HEK293 (cell line): ENCODE data around the gene TMEM151A.

Source experiments
- CTCF ChIA-PET: fragments of 350-600 bp; formaldehyde crosslinking; extraction: SDS; loops from one replicate; lab custom pipeline; 2021; ENCODE audit warnings: antibody characterized with exemption; lab: Yijun Ruan, JAX
- POLR2A ChIA-PET: fragments of 300-600 bp; formaldehyde crosslinking; extraction: SDS; loops from one replicate; lab custom pipeline; 2020; ENCODE audit warnings: antibody characterized with exemption, inconsistent platforms; lab: Yijun Ruan, JAX
- H3K27ac ChIP-seq: fragments of 200-500 bp; sonication (Bioruptor generic); 2 replicates; pipeline ENCODE4 v1.5.1; 2014; ENCODE audit warnings: low read depth, low read length, control low read depth, inconsistent platforms; ENCODE audit errors: extremely low read depth
- H3K36me3 ChIP-seq, 2 experiments: fragments of 200-500 bp in 1 of 2; sonication (Bioruptor generic) in 1 of 2; 1 replicate in 1 of 2; 2 replicates in 1 of 2; pipeline ENCODE4 v1.5.1; 2014 to 2017; ENCODE audit warnings: inconsistent platforms in 2 of 2, low read length in 2 of 2; ENCODE audit not compliant: control insufficient read depth in 2 of 2, insufficient read depth in 1 of 2
- H3K4me1 ChIP-seq: fragments of 200-500 bp; sonication (Bioruptor generic); 2 replicates; pipeline ENCODE4 v1.5.1; 2014; ENCODE audit warnings: mild to moderate bottlenecking, low read length, inconsistent platforms; ENCODE audit not compliant: control insufficient read depth, insufficient read depth
- H3K4me3 ChIP-seq: 2 replicates; pipeline ENCODE4 v1.5.1; 2011; ENCODE audit warnings: low read depth, mild to moderate bottlenecking, control low read depth, low read length, moderate library complexity
- H3K9me3 ChIP-seq: fragments of 200-500 bp; sonication (Bioruptor generic); 2 replicates; pipeline ENCODE4 v1.5.1; 2014; ENCODE audit warnings: low read depth, low read length, inconsistent platforms; ENCODE audit not compliant: control insufficient read depth, insufficient read depth
- EGR2 ChIP-seq: fragments of 450-650 bp; formaldehyde crosslinking; IDR thresholded peaks from 2 replicates; pipeline ENCODE4 v1.5.1; 2016; ENCODE audit warnings: low read depth, missing biosample characterization, missing genetic modification characterization
- GLI2 ChIP-seq: fragments of 450-650 bp; formaldehyde crosslinking; IDR thresholded peaks from 2 replicates; pipeline ENCODE4; 2017; ENCODE audit warnings: missing biosample characterization, missing genetic modification characterization, low read depth, borderline replicate concordance
- GLIS2 ChIP-seq: fragments of 450-650 bp; formaldehyde crosslinking; IDR thresholded peaks from 2 replicates; pipeline ENCODE4 v1.5.1; 2016; ENCODE audit warnings: missing biosample characterization, missing genetic modification characterization
- KLF8 ChIP-seq: fragments of 450-650 bp; formaldehyde crosslinking; IDR thresholded peaks from 2 replicates; pipeline ENCODE4 v1.5.1; 2016; ENCODE audit warnings: missing biosample characterization, missing genetic modification characterization
- SP2 ChIP-seq: fragments of 450-650 bp; formaldehyde crosslinking; IDR thresholded peaks from 2 replicates; pipeline ENCODE4 v1.5.1; 2016; ENCODE audit warnings: missing biosample characterization, missing genetic modification characterization
- ZBTB48 ChIP-seq: fragments of 450-650 bp; formaldehyde crosslinking; IDR thresholded peaks from 2 replicates; pipeline ENCODE4 v1.5.1; 2016; ENCODE audit warnings: missing biosample characterization, missing genetic modification characterization
- ZFP69B ChIP-seq: fragments of 450-650 bp; formaldehyde crosslinking; IDR thresholded peaks from 2 replicates; pipeline ENCODE4 v1.5.1; 2016; ENCODE audit warnings: missing biosample characterization, missing genetic modification characterization
- ZNF473 ChIP-seq: fragments of 450-650 bp; formaldehyde crosslinking; IDR thresholded peaks from 2 replicates; pipeline ENCODE4 v1.5.1; 2017; ENCODE audit warnings: missing biosample characterization, missing genetic modification characterization
- ZNF529 ChIP-seq: fragments of 450-650 bp; formaldehyde crosslinking; IDR thresholded peaks from 2 replicates; pipeline ENCODE4 v1.5.1; 2017; ENCODE audit warnings: missing genetic modification characterization, missing biosample characterization; ENCODE audit not compliant: insufficient replicate concordance
- ZNF544 ChIP-seq: fragments of 450-650 bp; formaldehyde crosslinking; IDR thresholded peaks from 2 replicates; pipeline ENCODE4 v1.5.0; 2017; ENCODE audit warnings: missing biosample characterization, missing genetic modification characterization
- ZNF621 ChIP-seq: fragments of 450-650 bp; formaldehyde crosslinking; IDR thresholded peaks from 2 replicates; pipeline ENCODE4 v1.5.1; 2017; ENCODE audit warnings: missing biosample characterization, missing genetic modification characterization
- ZNF623 ChIP-seq: fragments of 450-650 bp; formaldehyde crosslinking; IDR thresholded peaks from 2 replicates; pipeline ENCODE4 v1.5.1; 2016; ENCODE audit warnings: missing biosample characterization, missing genetic modification characterization
- ZNF664 ChIP-seq: fragments of 450-650 bp; formaldehyde crosslinking; IDR thresholded peaks from 2 replicates; pipeline ENCODE4 v1.5.1; 2016; ENCODE audit warnings: missing biosample characterization, missing genetic modification characterization
- ZNF670 ChIP-seq: fragments of 450-650 bp; formaldehyde crosslinking; IDR thresholded peaks from 2 replicates; pipeline ENCODE4 v1.5.1; 2016; ENCODE audit warnings: missing biosample characterization, missing genetic modification characterization, low read depth
- ZNF830 ChIP-seq: fragments of 450-650 bp; IDR thresholded peaks from 2 replicates; pipeline ENCODE4 v1.5.0; 2018; ENCODE audit warnings: missing biosample characterization, missing genetic modification characterization, low read depth, mild to moderate bottlenecking, moderate library complexity
- ZSCAN16 ChIP-seq: fragments of 450-650 bp; formaldehyde crosslinking; IDR thresholded peaks from 2 replicates; pipeline ENCODE4 v1.5.1; 2016; ENCODE audit warnings: missing biosample characterization, missing genetic modification characterization
- ZSCAN30 ChIP-seq: fragments of 450-650 bp; IDR thresholded peaks from 2 replicates; pipeline ENCODE4 v1.5.1; 2018; ENCODE audit warnings: missing biosample characterization, mild to moderate bottlenecking, missing genetic modification characterization, moderate library complexity
- TF ChIP-seq, protein P1 (sequence below): IDR thresholded peaks from 2 replicates; pipeline ENCODE4 v1.6.1; 2011; ENCODE audit warnings: mild to moderate bottlenecking, low read depth, low read length, borderline replicate concordance

The TMEM151A gene

DNA sequence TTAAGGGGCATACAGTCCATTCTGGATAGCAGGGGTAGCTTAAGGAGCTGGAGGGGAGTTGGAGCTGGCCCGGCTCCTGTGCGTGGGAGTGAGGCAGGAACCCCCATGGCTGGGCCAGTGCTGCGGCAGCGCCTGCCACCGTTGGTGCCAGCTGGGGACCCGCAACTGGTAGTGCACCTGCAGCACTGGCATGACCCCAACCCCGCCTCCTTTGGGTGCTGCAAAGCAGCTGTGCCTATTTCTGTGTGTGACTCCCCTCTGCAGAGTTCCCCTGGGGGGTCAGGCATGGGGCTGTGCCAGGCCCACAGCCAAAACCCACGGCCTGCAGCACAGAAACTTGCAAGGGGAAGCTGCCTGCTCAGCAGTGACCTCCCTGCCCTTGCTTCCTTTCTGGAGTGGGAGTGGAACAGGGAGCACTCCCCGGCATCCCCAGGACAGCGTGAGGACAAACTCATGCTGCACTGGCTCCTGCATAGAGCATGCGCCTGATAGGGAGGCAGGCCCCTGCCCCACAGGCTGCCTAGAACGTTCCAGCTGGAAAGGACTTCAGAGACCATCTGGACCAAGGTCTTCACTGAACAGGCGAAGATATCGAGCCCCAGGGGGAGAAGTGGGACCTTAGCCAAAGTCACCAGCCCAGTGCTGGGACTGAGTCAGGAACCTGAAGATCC is 49.5 kb upstream of the TMEM151A start:
- POLR2A ChIA-PET, result interaction anchor here (0.5 kb wide), 1 partner anchor 70 kb away, joined by 3 read pairs; no protein-coding TSS in a partner anchor
- CTCF ChIA-PET, result no interaction called here

DNA sequence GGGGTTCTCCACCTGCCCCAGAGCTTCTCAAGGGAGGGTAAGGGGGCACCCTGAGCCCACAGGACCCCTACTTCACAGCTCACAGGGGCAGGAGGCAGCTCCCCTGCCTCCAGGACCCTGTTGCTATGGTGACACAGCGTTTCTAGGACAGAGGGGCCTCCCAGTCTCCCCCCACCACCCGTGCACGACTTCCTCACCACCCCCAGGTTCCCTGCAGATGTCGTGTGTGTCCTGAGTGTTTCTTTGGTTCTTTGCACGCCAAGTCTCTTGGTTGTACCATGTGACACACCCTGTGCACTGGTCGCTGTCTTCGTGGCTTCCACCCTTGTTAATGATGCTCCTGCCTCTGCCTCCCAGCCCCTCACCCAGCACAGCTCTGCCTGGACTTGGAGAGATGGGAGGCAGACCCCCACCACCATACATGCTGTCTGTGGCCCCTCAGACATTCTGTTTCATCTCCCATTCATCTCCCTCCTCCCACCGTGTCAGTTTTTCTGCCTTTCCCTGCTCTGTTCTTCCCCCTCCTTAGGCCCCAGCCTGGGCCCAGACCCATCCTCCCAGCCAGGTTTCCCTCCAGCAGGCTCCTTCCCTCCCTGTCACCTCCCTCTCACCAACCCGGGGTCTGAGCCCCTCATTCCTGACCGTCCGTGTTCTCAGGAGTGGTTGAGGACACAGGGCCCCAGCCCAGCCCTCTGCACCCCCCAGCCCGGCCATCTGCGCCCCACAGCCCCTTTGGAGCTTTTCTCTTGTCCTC is 47.7 kb upstream of the TMEM151A start:
- H3K4me1 ChIP-seq, result no peaks in the 10 kb centered on the region
- H3K9me3 ChIP-seq, result no peaks in the 10 kb centered on the region
- H3K4me3 ChIP-seq, result no peak overlapping the region
- no peak overlapping the region for H3K27ac ChIP-seq
- H3K36me3 ChIP-seq, result peaks cover 0 to 41% of the 10 kb centered on the region in 2 experiments; a peak in 1 of 3 replicates
- POLR2A ChIA-PET, result no interaction called here
- TF ChIP-seq ZNF830 (no peak), ZNF623 (tag by site-specific recombination) (no peak), SP2 (no peak), ZNF544 (tag by site-specific recombination) (no peak), ZBTB48 (no peak), ZNF664 (no peak), ZNF473 (tag by site-specific recombination) (no peak), GLI2 (tag by site-specific recombination) (no peak), ZNF529 (tag by site-specific recombination) (no peak), KLF8 (tag by site-specific recombination) (no peak), ZSCAN30 (no peak), ZNF670 (tag by site-specific recombination) (no peak), ZSCAN16 (no peak), ZNF621 (no peak), ZFP69B (tag by site-specific recombination) (no peak)
- TF ChIP-seq, protein P1, sequence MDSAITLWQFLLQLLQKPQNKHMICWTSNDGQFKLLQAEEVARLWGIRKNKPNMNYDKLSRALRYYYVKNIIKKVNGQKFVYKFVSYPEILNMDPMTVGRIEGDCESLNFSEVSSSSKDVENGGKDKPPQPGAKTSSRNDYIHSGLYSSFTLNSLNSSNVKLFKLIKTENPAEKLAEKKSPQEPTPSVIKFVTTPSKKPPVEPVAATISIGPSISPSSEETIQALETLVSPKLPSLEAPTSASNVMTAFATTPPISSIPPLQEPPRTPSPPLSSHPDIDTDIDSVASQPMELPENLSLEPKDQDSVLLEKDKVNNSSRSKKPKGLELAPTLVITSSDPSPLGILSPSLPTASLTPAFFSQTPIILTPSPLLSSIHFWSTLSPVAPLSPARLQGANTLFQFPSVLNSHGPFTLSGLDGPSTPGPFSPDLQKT, result no peak
- CTCF ChIA-PET, result interaction anchor here (0.6 kb wide), 2 partner anchors 21 to 139 kb away, joined by 3 read pairs; no protein-coding TSS in a partner anchor

More for the DNA sequence above, 49.5 kb upstream of the TMEM151A start:
- no peaks in the 10 kb centered on the region for H3K9me3 ChIP-seq
- H3K4me3 ChIP-seq, result no peak overlapping the region
- H3K27ac ChIP-seq, result no peak overlapping the region
- peaks cover 0 to 49% of the 10 kb centered on the region in 2 experiments; a peak in 1 of 3 replicates for H3K36me3 ChIP-seq
- TF ChIP-seq ZNF830 (no peak), GLIS2 (tag by site-specific recombination) (peak; percentile 29; the same call in 1 of the 2 replicates)
- H3K4me1 ChIP-seq, result no peaks in the 10 kb centered on the region

DNA sequence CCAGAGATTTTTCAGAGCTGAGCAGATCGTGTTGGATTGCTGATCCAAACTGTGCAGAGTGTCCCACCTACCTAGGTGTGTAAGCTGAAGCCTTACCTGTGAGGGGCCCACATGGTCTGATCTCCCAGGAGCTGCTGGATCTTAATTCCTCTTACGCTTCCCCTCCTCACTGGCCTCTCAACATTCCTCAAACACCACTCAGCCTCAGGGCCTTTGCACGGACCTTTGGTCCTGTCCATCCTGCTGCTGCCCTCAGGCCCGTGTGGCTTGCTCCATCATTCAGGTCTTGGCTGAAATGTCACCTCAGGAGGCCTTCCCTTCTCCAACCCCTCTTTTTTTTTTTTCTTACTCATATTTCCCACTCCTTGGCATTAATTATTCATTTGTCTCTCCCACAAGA is 44.4 kb upstream of the TMEM151A start:
- CTCF ChIA-PET, result interaction anchor here (0.5 to 1.7 kb wide), 4 partner anchors 9 to 263 kb away, joined by 3 to 8 read pairs (median 4); partner anchors contain the start of gene BBS1
- H3K9me3 ChIP-seq, result no peaks in the 10 kb centered on the region
- POLR2A ChIA-PET, result interaction anchor here (0.7 kb wide), 1 partner anchor 9 kb away, joined by 3 read pairs; no protein-coding TSS in a partner anchor
- peaks cover 0 to 20% of the 10 kb centered on the region in 2 experiments; a peak in 1 of 3 replicates for H3K36me3 ChIP-seq
- H3K4me1 ChIP-seq, result no peaks in the 10 kb centered on the region
- TF ChIP-seq EGR2 (tag by site-specific recombination), result no peak
- peak; percentile 95 for TF ChIP-seq ZNF623 (tag by site-specific recombination)
- H3K27ac ChIP-seq, result no peak overlapping the region
- no peak overlapping the region for H3K4me3 ChIP-seq
